GM21526 (cell line): ENCODE results near the gene CCL22.
A peak's percentile ranks its signal among the peaks of the same experiment; 100 is the strongest.
"Not testable (repeated sequence)": the region's sequence is repeated elsewhere in the genome, so short reads cannot be mapped to it uniquely, and the experiment has no call there.

Experiments used
- ATAC-seq: cut with Tn5 transposase; IDR thresholded peaks from one replicate; pipeline ENCODE4 v1.9.1; 2021; ENCODE audit warnings: moderate library complexity; ENCODE audit not compliant: unreplicated experiment, low FRiP score

CCL22 gene

DNA sequence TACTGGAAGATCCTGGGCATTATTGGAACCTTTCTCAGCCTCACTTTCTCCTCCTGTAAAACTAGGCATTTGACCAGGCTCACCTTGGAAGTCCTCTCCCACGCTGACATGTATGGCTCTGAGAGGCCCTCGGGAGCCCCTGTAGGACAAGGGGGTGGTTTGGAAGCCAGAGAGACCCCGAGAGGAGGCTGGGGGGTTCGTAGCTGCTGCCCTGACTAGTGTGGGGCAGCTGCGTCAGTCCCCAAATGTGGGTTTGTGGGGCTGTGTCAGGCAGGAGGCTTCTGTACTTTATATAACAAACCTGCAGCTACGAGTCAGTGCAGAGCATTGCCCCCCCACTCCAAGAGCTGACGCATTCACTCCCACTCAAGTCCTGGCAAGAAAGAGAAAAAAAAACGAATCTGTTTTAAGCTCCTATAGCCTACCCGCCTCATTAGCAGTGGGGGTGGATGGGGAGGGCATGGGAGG, 15.5 kb downstream of the CCL22 start:
- ATAC-seq = no peak

DNA sequence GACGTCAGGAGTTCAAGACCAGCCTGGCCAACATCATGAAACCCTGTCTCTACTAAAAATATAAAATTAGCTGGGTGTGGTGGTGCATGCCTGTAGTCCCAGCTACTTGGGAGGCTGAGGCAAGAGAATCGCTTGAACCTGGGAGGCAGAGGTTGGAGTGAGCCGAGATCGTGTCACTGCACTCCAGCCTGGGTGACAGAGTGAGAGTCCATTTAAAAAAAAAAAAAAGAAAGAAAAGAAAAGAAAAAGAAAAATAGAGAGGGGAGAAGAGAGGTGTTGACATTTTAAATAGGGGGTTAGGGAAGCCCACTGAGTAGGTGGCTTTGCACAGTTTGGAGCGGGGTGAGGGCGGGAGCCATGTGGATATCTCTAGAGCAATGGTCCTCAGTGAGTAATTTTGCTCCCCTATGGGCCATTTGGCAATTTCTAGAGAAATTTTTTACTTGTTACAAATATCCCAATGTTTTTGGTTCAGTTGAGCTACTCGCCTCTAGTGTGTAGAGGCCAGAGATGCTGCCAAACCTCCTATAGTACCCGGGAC, 16.4 kb downstream of the CCL22 start:
- not testable (repeated sequence) for ATAC-seq

GRCh38 chr16:57376313-57376818, 17.8 kb downstream of the CCL22 start:
- ATAC-seq = no peak

- peak; percentile 59 for ATAC-seq
Measured at GRCh38 chr16:57377080-57377841, 18.7 kb downstream of the CCL22 start.

GRCh38 chr16:57379579-57379978, 21.0 kb downstream of the CCL22 start:
- ATAC-seq = no peak

DNA sequence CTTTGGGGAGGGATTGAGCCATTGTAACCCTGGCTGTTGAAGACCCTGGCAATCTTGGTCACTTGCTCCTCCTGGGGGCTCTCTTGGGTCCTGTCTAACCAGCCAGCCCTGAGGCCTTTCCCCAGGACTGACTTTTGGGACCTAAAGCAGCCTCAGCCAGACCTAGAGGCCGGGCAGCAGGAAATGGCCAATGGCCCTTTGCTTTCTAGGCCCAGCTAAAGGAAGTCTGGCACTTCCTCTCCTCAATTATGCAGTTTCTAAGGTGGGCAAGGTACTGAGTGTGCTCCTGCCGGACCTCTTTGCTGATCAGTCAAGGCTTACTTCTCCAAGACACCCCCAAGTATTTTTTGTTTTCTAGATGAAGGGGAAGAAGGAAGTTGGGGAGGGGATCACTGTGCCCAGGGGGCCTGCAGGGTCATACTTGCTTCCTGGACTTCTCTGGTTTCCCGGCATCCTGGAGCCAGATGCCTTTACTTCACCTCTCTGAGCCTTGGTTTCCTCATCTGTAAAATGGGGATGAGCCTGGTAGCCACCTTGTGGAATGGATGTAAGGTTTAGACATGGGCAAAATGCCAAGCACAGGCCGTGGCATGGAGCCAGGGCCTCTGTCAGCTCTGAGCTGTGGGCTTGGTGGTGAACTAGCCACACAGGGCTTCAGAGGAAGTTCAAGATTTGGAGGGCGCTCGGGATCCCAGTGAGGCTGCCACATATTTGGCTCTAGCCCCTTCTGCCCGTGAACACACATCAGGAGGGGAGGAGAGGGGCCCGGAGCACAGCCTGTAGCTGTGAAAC, 22.3 kb downstream of the CCL22 start:
- no peak for ATAC-seq

- no peak for ATAC-seq
Measured at GRCh38 chr16:57381791-57382534, 23.4 kb downstream of the CCL22 start.

GRCh38 chr16:57382535-57383275, 24.1 kb downstream of the CCL22 start:
- no peak for ATAC-seq

DNA sequence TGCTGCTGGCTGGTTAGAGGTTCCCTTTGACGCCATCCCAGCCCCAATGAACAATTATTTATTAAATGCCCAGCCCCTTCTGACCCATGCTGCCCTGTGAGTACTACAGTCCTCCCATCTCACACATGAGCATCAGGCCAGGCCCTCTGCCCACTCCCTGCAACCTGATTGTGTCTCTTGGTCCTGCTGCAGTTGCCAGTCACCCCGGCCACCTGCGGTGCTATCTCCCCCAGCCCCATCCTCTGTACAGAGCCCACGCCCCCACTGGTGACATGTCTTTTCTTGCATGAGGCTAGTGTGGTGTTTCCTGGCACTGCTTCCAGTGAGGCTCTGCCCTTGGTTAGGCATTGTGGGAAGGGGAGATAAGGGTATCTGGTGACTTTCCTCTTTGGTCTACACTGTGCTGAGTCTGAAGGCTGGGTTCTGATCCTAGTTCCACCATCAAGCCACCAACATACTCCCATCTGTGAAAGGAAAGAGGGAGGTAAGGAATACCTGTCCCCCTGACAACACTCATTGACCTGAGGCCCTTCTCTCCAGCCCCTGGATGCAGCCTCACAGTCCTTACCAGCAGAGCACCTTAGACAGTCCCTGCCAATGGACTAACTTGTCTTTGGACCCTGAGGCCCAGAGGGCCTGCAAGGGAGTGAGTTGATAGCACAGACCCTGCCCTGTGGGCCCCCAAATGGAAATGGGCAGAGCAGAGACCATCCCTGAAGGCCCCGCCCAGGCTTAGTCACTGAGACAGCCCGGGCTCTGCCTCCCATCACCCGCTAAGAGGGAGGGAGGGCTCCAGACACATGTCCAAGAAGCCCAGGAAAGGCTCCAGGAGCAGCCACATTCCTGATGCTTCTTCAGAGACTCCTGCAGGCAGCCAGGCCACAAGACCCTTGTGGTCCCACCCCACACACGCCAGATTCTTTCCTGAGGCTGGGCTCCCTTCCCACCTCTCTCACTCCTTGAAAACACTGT, 25.0 kb downstream of the CCL22 start:
- no peak for ATAC-seq

- ATAC-seq = no peak
Measured at GRCh38 chr16:57384248-57385070, 25.9 kb downstream of the CCL22 start.

DNA sequence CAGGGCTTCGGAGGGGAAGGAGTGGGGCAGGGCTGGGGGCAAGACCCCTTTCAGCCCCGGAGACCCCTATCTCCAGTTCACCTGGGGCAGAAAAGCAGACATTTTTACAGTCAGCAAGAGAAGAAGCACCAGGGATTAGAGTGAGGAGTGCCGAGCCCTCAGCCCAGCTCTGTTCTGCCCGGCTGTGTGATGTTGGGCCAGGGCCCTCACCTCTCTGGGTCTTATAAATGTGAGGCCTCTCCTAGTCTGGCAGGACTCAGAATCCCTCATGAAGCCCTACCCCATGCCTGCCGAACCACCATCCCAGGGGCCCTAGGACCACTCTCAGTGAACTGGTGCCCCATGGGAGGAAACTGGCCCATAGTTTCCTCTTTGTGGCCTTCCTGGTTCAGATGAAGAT, 26.5 kb downstream of the CCL22 start:
- ATAC-seq = no peak

GRCh38 chr16:57386381-57386951, 27.9 kb downstream of the CCL22 start:
- ATAC-seq = no peak

DNA sequence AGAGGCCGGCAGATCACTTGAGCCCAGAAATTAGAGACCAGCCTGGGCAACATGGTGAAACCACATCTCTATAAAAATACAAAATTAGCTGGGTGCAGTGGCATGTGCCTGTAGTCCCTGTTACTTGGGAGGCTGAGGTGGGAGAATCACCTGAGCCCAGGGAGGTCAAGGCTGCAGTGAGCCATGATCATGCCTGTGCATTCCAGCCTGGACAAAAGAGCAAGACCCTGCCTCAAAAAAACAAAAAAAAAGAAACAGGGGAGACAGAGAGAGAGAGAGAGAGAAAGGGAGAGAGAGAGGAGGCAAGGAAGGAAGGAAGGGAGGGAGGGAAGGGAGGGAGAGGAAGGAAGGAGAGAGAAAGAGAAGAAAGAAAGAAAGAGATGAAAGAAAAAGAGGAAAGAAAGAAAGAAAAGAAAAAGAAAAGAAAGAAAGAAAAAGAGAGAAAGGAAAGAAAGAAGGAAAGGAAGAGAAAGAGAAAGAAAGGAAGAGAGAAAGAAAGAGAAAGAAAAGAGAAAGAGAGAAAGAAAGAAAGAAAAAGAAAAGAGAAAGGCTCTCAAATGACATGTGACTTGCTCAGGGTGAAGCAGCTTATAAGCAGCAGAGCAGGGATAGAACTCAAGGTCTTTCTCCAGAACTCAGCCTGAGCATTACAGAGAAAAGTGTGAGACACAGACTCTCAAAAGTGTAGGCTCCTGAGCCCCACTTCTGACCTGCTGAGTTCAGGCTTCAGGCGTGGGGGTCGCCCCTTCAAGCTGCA, 29.2 kb downstream of the CCL22 start:
- no peak for ATAC-seq

DNA sequence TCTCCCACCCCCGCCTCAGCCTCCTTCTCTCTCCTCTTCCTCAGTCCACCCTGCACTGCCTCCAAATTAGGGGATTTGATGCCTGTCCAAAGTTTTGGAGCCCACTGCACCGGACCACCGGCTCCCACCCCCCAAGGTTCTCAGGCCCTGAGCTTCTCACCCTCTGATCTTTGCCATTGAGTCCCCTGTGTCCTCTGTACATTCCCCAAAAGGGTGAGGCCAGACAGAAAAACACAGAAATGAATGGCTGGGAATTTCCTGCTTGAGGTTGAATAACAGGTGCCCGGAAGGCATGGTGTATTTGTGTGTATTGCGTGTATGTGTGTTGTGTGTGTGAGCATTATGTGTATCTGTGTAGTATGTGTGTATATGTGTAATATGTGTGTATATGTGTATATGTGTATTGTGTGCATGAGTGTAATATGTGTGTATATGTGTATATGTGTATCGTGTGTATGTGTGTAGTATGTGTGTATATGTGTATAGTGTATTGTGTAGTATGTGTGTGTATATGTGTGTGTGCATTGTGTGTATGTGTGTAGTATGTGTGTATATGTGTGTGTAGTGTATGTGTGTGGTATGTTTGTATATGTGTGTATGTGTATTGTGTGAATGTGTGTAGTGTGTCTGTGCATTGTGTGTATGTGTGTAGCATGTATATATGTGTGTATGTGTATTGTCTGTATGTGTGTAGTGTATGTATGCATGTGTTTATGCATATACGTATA, 29.9 kb downstream of the CCL22 start:
- no peak for ATAC-seq

GRCh38 chr16:57389087-57389468, 30.5 kb downstream of the CCL22 start:
- no peak for ATAC-seq

DNA sequence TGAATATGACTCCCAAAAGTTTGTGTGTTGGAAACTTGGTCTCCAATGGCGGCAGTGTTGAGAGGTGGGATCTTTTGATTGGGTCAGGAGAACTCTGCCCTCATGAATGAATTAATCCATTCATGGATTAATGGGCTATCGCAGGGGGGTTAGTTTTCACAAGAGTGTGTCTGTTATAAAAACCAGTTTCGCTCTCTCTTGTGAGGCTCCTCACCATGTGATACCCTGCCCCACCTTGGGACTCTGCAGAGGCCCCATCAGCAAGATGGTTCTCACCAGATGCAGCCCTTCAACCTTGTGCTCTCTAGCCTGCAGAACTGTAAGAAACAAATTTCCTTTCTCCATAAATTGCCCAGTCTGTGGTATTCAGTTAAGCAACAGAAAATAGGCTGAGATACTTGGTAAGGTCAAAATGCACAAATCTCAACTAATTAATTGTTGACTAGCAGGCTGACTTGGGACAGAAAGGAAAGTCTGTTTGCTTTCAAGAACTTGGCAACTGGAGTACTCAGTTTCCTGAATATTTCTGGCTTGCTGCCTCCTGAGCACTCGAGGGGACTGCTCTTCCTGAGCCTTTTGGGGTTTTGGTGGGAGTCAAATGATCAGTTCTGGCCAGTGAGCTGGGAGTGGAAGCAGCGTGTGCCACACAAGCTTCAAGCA, 32.2 kb downstream of the CCL22 start:
- no peak for ATAC-seq
